ENCODE data around the gene SBF2.
"Not testable (repeated sequence)": the region's sequence is repeated elsewhere in the genome, so short reads cannot be mapped to it uniquely, and the experiment has no call there.

- TF ChIP-seq CTCF, EP300 (IDR thresholded peaks at IDR 0.05): not testable (repeated sequence)
These were observed 159.8 kb downstream of the SBF2 start for GRCh38 chr11:10134226-10134625.
